Uterus (tissue), 2 donors: ENCODE data around the gene APBB3.

ENCODE experiments used
- CTCF ChIP-seq, 4 experiments: fragments of 200-600 bp in 2 of 4; fragments of 450-650 bp in 2 of 4; sonication (generic) in 2 of 4; IDR thresholded peaks; one replicate each; pipeline ENCODE4 v1.5.1; 2016 to 2019; ENCODE audit warnings: antibody characterized with exemption in 4 of 4, mild to moderate bottlenecking in 2 of 4, moderate library complexity in 1 of 4
- POLR2A ChIP-seq, 2 donors: fragments of 450-650 bp; IDR thresholded peaks; one replicate each; pipeline ENCODE4 v1.6.1; 2016; ENCODE audit warnings: antibody characterized with exemption in 2 of 2, mild to moderate bottlenecking in 1 of 2, moderate library complexity in 1 of 2

DNA sequence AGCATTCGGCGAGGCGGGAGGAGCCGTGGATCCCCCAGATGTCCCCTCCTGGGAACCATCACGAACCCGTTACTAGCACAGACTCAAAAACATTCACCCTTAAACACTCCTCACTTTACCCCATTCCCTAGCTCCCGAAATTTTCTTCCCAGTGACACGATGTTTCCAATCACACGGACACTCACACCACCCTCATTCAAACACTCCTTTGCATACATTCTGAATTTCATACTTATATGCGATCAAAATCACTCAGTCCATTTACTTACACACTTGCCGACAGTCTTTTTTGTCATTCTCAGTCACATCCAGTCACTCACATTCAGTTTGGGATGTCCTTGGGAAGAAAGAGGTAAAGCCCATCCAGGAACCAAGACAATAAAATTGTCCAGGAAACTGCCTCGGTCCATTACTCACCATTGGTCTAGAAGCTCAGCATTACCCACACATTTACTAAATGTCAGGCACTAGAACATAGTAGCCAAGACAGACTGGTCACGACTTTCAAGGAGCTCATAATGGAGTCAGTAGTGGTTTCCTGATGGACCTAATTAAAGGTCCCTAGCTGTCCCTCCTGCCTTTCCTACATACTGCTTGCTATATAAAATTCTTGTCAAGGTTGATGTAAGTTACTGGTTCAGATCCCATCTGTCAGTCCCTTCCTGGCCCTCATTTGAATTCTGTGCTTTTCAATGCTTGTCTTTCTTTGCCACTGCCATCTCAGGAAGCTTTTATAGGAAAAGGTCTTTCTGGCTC is 804 bp upstream of the APBB3 start:
- TF ChIP-seq CTCF (IDR thresholded peaks at IDR 0.05) (no peak), POLR2A (IDR thresholded peaks at IDR 0.05) (no peak)
